BJ (cell line): Measurements from ENCODE around the gene CENPP. TPM values are rescaled to one million over a fixed set of nuclear protein-coding genes. Genes with fewer than 3 reads are reported as not detected.

Source experiments
- CTCF ChIA-PET: fragments of 350-600 bp; formaldehyde crosslinking; extraction: SDS; loops from one replicate; lab custom pipeline; 2021; ENCODE audit warnings: antibody characterized with exemption, inconsistent platforms; lab: Yijun Ruan, JAX
- POLR2A ChIA-PET: fragments of 300-600 bp; sonication (Branson Sonifier 250); formaldehyde crosslinking; extraction: SDS; loops from one replicate; lab custom pipeline; 2021; ENCODE audit warnings: antibody characterized with exemption; lab: Charles Lee
- DNase-seq: peaks from one replicate; pipeline ENCODE4 v3.0.0-alpha.2; 2011; ENCODE audit warnings: low read depth
- H3K27me3 ChIP-seq: 2 replicates; pipeline ENCODE4 v1.6.0; 2011; ENCODE audit warnings: low read length; ENCODE audit not compliant: control insufficient read depth, insufficient read depth
- H3K36me3 ChIP-seq: 2 replicates; pipeline ENCODE4 v1.5.1; 2011; ENCODE audit warnings: low read length; ENCODE audit not compliant: control insufficient read depth, insufficient read depth
- H3K4me3 ChIP-seq: 2 replicates; pipeline ENCODE4 v1.5.1; 2011; ENCODE audit warnings: low read depth, mild to moderate bottlenecking, control low read depth, low read length
- polyA plus RNA-seq: library from polyadenylated mRNA; depleted of rRNA; stranded (reverse); fragments of >200 nt; gene quantifications from 2 replicates; pipeline ENCODE4 v1.2.3, GENCODE V29; 2011
- TF ChIP-seq, protein P1 (sequence below): IDR thresholded peaks from 2 replicates; pipeline ENCODE4 v1.5.1; 2011; ENCODE audit warnings: low read depth, mild to moderate bottlenecking, control low read depth, inconsistent platforms, low read length, moderate library complexity; ENCODE audit not compliant: insufficient read depth

CENPP gene
- polyA plus RNA-seq, 1 experiment, result 1.3 TPM

- peak; percentile 90 for DNase-seq
- POLR2A ChIA-PET, result interaction anchor here (0.7 kb wide), 1 partner anchor 40 kb away, joined by 3 read pairs; no protein-coding TSS in a partner anchor
- Histone ChIP-seq H3K36me3 (peaks cover 2% of the 10 kb centered on the region; the same call in 1 of the 2 replicates), H3K27me3 (no peaks in the 10 kb centered on the region), H3K4me3 (peak within 1 kb of the TSS; percentile 85)
- TF ChIP-seq, protein P1, sequence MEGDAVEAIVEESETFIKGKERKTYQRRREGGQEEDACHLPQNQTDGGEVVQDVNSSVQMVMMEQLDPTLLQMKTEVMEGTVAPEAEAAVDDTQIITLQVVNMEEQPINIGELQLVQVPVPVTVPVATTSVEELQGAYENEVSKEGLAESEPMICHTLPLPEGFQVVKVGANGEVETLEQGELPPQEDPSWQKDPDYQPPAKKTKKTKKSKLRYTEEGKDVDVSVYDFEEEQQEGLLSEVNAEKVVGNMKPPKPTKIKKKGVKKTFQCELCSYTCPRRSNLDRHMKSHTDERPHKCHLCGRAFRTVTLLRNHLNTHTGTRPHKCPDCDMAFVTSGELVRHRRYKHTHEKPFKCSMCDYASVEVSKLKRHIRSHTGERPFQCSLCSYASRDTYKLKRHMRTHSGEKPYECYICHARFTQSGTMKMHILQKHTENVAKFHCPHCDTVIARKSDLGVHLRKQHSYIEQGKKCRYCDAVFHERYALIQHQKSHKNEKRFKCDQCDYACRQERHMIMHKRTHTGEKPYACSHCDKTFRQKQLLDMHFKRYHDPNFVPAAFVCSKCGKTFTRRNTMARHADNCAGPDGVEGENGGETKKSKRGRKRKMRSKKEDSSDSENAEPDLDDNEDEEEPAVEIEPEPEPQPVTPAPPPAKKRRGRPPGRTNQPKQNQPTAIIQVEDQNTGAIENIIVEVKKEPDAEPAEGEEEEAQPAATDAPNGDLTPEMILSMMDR, result peak; percentile 47; the same call in 1 of the 2 replicates
- CTCF ChIA-PET, result interaction anchor here (0.6 to 1.2 kb wide), 3 partner anchors 9 to 153 kb away, joined by 3 to 4 read pairs (median 3); no protein-coding TSS in a partner anchor
Measured at GRCh38 chr9:92293452-92294296, 32.1 kb upstream of the CENPP start, which contains the start of gene IARS1. IARS1 (minus strand) TSS chr9:92293697; CDS start chr9:92289419, 4,278 bp downstream.

GRCh38 chr9:92294297-92294676 lies 31.5 kb upstream of the CENPP start:
- DNase-seq, result no peak
- CTCF ChIA-PET, result interaction anchor here (0.6 to 1.2 kb wide), 3 partner anchors 8 to 154 kb away, joined by 3 to 4 read pairs (median 3); no protein-coding TSS in a partner anchor
- peak overlapping the region; percentile 85 for H3K4me3 ChIP-seq

GRCh38 chr9:92295240-92295790 lies 30.4 kb upstream of the CENPP start:
- H3K27me3 ChIP-seq, result no peaks in the 10 kb centered on the region
- DNase-seq, result no peak
- peaks cover 5% of the 10 kb centered on the region for H3K36me3 ChIP-seq
- CTCF ChIA-PET, result interaction anchor here (0.6 kb wide), 1 partner anchor 818 kb away, joined by 3 read pairs; no protein-coding TSS in a partner anchor
- no peak overlapping the region for H3K4me3 ChIP-seq
- POLR2A ChIA-PET, result no interaction called here
- TF ChIP-seq, protein P1, result no peak

More at GRCh38 chr9:92294297-92294676, 31.5 kb upstream of the CENPP start:
- TF ChIP-seq, protein P1, result no peak
- H3K27me3 ChIP-seq, result no peaks in the 10 kb centered on the region
- peaks cover 5% of the 10 kb centered on the region for H3K36me3 ChIP-seq
- POLR2A ChIA-PET, result interaction anchor here (0.7 kb wide), 1 partner anchor 39 kb away, joined by 3 read pairs; no protein-coding TSS in a partner anchor

- peaks cover 5% of the 10 kb centered on the region for H3K36me3 ChIP-seq
- no peak for DNase-seq
- H3K4me3 ChIP-seq, result no peak overlapping the region
- CTCF ChIA-PET, result no interaction called here
- TF ChIP-seq, protein P1, result no peak
- H3K27me3 ChIP-seq, result no peaks in the 10 kb centered on the region
- POLR2A ChIA-PET, result no interaction called here
Measured at GRCh38 chr9:92295827-92296258, 29.9 kb upstream of the CENPP start.

- DNase-seq, result no peak
- Histone ChIP-seq H3K36me3 (peaks cover 5% of the 10 kb centered on the region), H3K27me3 (no peaks in the 10 kb centered on the region), H3K4me3 (no peak overlapping the region)
- CTCF ChIA-PET, result no interaction called here
- POLR2A ChIA-PET, result no interaction called here
- TF ChIP-seq, protein P1, result no peak
Measured at GRCh38 chr9:92297611-92298010, 28.1 kb upstream of the CENPP start.
